Nephron (organoid): ENCODE measurements around the gene FAM13A.
"Not testable (repeated sequence)": the region's sequence is repeated elsewhere in the genome, so short reads cannot be mapped to it uniquely, and the experiment has no call there.

ENCODE experiments used
- H3K27ac Mint-ChIP-seq, 3 experiments: 2 replicates each; pipeline ENCODE4 v1.8.0; 2020; ENCODE audit warnings: mixed read lengths in 3 of 3, mild to moderate bottlenecking in 2 of 3, moderate library complexity in 1 of 3
- H3K27me3 Mint-ChIP-seq: 2 replicates; pipeline ENCODE4 v1.8.0; 2021; ENCODE audit warnings: low read depth, mild to moderate bottlenecking, moderate library complexity, mixed read lengths
- H3K36me3 Mint-ChIP-seq: 2 replicates; pipeline ENCODE4 v1.8.0; 2020; ENCODE audit warnings: low read depth, mixed read lengths
- H3K4me1 Mint-ChIP-seq: 2 replicates; pipeline ENCODE4 v1.8.0; 2020; ENCODE audit warnings: mixed read lengths
- H3K4me3 Mint-ChIP-seq, 3 experiments: 2 replicates each; pipeline ENCODE4 v1.8.0; 2020; ENCODE audit warnings: mild to moderate bottlenecking in 3 of 3, mixed read lengths in 3 of 3, moderate library complexity in 2 of 3
- H3K9me3 Mint-ChIP-seq: 2 replicates; pipeline ENCODE4 v1.8.0; 2020; ENCODE audit warnings: mixed read lengths
- TF ChIP-seq, protein P1 (sequence below), 3 experiments: fragments of 200-600 bp; sonication (generic); IDR thresholded peaks; one replicate each; pipeline ENCODE4 v1.5.0; 2021; ENCODE audit warnings: antibody characterized with exemption in 3 of 3; ENCODE audit not compliant: unreplicated experiment in 3 of 3

Gene FAM13A

GRCh38 chr4:88897180-88897579 is 159.8 kb downstream of the FAM13A start:
- H3K4me1 Mint-ChIP-seq: no peaks in the 10 kb centered on the region
- peaks cover 54% of the 10 kb centered on the region for H3K36me3 Mint-ChIP-seq
- no peak overlapping the region for H3K4me3 Mint-ChIP-seq
- H3K27ac Mint-ChIP-seq: no peak overlapping the region
- TF ChIP-seq, protein P1, sequence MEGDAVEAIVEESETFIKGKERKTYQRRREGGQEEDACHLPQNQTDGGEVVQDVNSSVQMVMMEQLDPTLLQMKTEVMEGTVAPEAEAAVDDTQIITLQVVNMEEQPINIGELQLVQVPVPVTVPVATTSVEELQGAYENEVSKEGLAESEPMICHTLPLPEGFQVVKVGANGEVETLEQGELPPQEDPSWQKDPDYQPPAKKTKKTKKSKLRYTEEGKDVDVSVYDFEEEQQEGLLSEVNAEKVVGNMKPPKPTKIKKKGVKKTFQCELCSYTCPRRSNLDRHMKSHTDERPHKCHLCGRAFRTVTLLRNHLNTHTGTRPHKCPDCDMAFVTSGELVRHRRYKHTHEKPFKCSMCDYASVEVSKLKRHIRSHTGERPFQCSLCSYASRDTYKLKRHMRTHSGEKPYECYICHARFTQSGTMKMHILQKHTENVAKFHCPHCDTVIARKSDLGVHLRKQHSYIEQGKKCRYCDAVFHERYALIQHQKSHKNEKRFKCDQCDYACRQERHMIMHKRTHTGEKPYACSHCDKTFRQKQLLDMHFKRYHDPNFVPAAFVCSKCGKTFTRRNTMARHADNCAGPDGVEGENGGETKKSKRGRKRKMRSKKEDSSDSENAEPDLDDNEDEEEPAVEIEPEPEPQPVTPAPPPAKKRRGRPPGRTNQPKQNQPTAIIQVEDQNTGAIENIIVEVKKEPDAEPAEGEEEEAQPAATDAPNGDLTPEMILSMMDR (IDR thresholded peaks at IDR 0.05; ENCODE audit: unreplicated experiment in 3 of 3): no peak
- peaks cover 36% of the 10 kb centered on the region for H3K9me3 Mint-ChIP-seq
- no peaks in the 10 kb centered on the region for H3K27me3 Mint-ChIP-seq

- H3K4me3 Mint-ChIP-seq: no peak overlapping the region
- no peak overlapping the region for H3K27ac Mint-ChIP-seq
- H3K4me1 Mint-ChIP-seq: no peaks in the 10 kb centered on the region
- TF ChIP-seq, protein P1 (IDR thresholded peaks at IDR 0.05; ENCODE audit: unreplicated experiment in 3 of 3): no peak
- H3K36me3 Mint-ChIP-seq: peaks cover 22% of the 10 kb centered on the region
- no peaks in the 10 kb centered on the region for H3K27me3 Mint-ChIP-seq
- peaks cover 7% of the 10 kb centered on the region for H3K9me3 Mint-ChIP-seq
These were observed 163.0 kb downstream of the FAM13A start for GRCh38 chr4:88893961-88894360.

DNA sequence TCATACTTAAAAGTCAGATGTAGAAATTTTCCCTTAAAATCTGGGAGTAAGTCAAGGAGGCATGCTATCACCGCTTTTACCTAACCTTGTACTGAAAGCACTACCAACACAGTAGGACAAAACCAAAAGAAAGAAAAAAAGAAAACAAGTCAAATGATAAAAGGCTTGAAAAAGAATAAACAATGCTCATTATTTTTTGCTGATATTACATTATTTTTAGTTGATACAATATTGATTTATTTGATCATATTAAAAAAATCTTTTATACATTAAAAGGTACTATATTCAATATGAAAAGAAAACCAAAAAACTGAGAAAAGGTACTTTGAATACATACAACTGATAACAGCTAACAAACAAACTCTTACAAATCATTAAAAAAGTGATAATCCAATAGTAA is 164.3 kb downstream of the FAM13A start:
- Mint-ChIP-seq H3K9me3 (peaks cover 5% of the 10 kb centered on the region), H3K4me3 (no peak overlapping the region), H3K27ac (no peak overlapping the region), H3K36me3 (peaks cover 16% of the 10 kb centered on the region), H3K4me1 (no peaks in the 10 kb centered on the region), H3K27me3 (no peaks in the 10 kb centered on the region)
- TF ChIP-seq, protein P1 (IDR thresholded peaks at IDR 0.05; ENCODE audit: unreplicated experiment in 3 of 3): no peak

GRCh38 chr4:88891636-88892035 is 165.3 kb downstream of the FAM13A start:
- no peak overlapping the region for H3K4me3 Mint-ChIP-seq
- TF ChIP-seq, protein P1 (IDR thresholded peaks at IDR 0.05; ENCODE audit: unreplicated experiment in 3 of 3): no peak
- H3K9me3 Mint-ChIP-seq: peaks cover 3% of the 10 kb centered on the region
- no peaks in the 10 kb centered on the region for H3K27me3 Mint-ChIP-seq
- peaks cover 6% of the 10 kb centered on the region for H3K36me3 Mint-ChIP-seq
- H3K4me1 Mint-ChIP-seq: no peaks in the 10 kb centered on the region
- H3K27ac Mint-ChIP-seq: no peak overlapping the region

- H3K27ac Mint-ChIP-seq, H3K4me3 Mint-ChIP-seq, H3K4me1 Mint-ChIP-seq, H3K27me3 Mint-ChIP-seq: not testable (repeated sequence)
- H3K36me3 Mint-ChIP-seq: peaks cover 21% of the 10 kb centered on the region
- peaks cover 16% of the 10 kb centered on the region for H3K9me3 Mint-ChIP-seq
These were observed 169.6 kb downstream of the FAM13A start for GRCh38 chr4:88887409-88887808.

DNA sequence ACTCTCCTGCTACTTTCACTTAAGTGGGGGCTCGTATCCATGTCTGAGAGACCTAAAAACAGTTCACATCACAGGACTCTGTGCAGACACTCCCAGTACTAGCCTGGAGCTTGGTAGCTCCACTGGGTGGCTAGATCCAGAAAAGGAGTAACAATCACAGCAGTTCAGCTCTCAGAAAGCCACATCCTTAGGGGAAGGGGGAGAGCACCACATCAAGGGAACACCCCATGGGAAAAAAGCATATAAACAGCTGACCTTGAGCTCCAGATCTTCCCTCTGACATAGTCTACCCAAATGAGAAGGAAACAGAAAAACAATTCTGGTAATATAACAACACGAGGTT is 175.8 kb downstream of the FAM13A start:
- Mint-ChIP-seq H3K9me3 (peaks cover 24% of the 10 kb centered on the region), H3K27ac (peak overlapping the region in 1 of 3 experiments; percentile 48), H3K36me3 (peaks cover 25% of the 10 kb centered on the region), H3K27me3 (no peaks in the 10 kb centered on the region), H3K4me3 (no peak overlapping the region), H3K4me1 (peaks cover 14% of the 10 kb centered on the region)
- TF ChIP-seq, protein P1 (IDR thresholded peaks at IDR 0.05; ENCODE audit: unreplicated experiment in 3 of 3): no peak
